ENCODE results near the gene AADAT.
A peak's percentile ranks its signal among the peaks of the same experiment; 100 is the strongest.
"Not testable (repeated sequence)": the region's sequence is repeated elsewhere in the genome, so short reads cannot be mapped to it uniquely, and the experiment has no call there.

Gene AADAT

GRCh38 chr4:170089274-170089667 is 485 bp downstream of the AADAT start:
- DNase-seq: no peak

- no peak for DNase-seq
Measured at GRCh38 chr4:170088716-170089115, 1.0 kb downstream of the AADAT start.

- no peak for DNase-seq
Measured at GRCh38 chr4:170087163-170087700, 2.5 kb downstream of the AADAT start.

- DNase-seq: no peak
Measured at GRCh38 chr4:170083541-170083940, 6.2 kb downstream of the AADAT start.

GRCh38 chr4:170080496-170080895 is 9.3 kb downstream of the AADAT start:
- DNase-seq: no peak

GRCh38 chr4:170079981-170080380 is 9.8 kb downstream of the AADAT start:
- no peak for DNase-seq

- DNase-seq: no peak
Measured at GRCh38 chr4:170071196-170071595, 18.6 kb downstream of the AADAT start.

DNA sequence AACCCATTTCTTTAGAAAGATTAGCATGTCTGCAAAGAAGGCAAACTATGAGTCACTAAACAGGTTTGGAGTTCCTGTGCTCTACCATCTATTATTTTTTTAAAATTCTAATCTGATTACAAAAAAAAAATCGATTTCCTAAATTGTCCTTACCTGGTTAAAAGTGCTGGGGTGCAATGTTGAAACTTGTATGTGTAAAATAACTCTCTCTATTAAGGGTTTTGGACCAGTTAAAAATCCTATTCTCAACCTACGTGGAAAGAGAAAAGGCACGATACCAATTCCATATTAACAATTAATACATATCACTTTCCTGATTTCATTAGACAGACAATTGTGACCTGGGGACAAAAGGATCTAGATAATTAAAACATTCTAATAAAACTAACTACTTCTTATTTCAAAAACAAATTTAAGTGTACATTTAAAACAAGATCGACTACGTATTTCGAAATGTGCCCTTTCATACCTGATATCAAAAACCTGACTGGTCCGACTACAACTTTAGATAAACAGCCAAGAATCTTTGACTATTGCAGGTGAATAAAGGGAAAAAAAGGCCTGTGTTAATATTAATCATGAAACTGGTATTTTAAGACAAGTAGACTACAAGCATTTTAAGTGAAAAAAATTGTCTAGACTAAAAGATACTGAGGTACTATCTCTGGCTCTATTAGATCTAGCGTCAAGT is 21.2 kb downstream of the AADAT start:
- DNase-seq: no peak

GRCh38 chr4:170059421-170059820 is 30.3 kb downstream of the AADAT start:
- DNase-seq: no peak

DNA sequence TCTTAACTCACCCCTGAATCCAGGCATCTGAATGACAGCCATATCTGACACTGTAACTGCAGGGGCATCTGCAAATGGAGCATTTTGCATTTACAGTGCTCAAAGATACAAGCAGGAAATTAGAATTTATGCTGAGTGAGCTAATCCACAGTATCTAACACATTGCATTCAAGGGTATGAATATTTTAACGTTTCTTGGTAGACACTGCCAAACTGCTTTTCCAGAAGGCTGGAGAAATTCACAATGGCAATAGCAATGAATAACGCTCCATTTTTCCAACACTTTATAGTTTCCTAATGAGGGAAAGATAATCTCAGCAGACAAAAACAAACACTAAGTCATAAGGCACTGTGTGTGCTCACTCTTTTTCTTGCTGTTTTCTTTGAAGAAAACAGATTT is 30.9 kb downstream of the AADAT start:
- DNase-seq: no peak

GRCh38 chr4:170057866-170058265 is 31.9 kb downstream of the AADAT start:
- DNase-seq: no peak

GRCh38 chr4:170052919-170053318 is 36.8 kb downstream of the AADAT start:
- no peak for DNase-seq

DNA sequence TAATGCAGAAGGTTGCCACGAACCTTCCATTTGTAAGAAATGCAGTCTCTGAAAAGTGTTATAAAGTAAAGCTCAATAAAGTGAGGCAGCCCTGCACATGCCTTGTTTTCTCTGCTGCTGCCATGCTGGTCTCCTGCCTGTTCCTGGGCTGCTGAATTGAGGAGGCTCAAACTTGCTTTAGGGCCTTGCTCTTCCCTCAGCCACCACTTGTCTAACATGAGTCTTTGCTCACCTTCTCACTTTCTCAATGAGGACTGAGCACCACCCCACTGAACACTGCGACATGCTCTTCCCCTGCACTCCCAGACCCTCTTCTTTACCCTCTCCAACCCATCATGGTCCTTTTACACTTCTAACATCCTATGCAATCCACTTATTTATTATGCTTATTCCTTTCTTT is 38.4 kb downstream of the AADAT start:
- DNase-seq: no peak

DNA sequence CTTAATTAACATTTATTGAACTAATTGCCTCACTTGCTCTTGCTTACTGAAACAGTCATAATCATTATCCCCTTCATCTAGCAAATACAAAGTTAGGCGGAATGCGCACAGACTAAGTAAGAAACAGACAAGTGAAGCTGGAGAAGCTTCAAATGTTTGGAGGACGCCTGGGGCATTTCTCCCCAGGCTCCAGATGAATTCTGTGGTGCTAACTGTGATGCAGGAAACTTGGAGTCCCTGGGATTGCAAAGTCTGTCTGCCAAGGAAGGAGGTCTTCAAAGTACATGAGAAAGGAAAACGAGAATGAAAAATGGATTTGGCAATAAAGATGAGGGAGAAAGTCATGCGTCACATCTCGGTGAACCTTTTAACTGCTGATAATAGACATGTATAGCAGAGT is 40.0 kb downstream of the AADAT start:
- DNase-seq: no peak

DNA sequence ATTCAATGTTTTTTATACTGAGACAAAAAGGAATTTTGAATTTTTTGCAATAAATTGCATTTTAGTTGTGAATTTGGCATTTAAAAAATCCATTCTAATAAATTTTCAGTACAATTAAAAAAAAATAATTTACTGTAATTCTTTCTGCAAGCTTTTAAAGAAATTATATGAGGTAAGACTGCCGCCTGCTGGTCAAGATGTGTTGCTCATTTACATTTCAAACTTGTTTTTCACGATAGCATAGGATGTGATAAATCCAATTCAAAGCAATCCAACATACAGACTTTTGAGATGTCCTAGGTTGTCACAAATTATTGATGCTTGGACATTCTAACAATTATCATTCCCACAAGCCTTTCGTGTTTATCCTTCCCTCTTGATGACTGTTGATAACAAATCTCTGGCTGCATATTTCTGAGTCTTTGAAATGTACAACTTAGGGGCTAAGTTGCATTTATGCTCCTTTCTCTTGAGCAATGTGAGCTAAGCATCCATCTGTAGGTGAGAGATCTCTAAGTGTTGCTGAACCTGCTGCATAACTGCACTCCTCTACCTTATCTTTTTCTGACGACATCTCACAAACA is 41.9 kb downstream of the AADAT start:
- DNase-seq: peak; percentile 1

DNA sequence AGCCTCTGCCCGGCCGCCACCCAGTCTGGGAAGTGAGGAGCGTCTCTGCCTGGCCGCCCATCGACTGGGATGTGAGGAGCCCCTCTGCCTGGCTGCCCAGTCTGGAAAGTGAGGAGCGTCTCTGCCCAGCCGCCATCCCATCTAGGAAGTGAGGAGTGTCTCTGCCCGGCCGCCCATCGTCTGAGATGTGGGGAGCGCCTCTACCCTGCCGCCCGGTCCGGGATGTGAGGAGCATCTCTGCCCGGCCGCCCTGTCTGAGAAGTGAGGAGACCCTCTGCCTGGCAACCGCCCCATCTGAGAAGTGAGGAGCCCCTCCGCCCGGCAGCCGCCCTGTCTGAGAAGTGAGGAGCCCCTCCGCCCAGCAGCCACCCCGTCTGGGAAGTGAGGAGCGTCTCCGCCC is 43.6 kb downstream of the AADAT start:
- not testable (repeated sequence) for DNase-seq

GRCh38 chr4:170040031-170040680 is 49.6 kb downstream of the AADAT start:
- DNase-seq: no peak

- no peak for DNase-seq
Measured at GRCh38 chr4:170038769-170039168, 51.0 kb downstream of the AADAT start.

DNA sequence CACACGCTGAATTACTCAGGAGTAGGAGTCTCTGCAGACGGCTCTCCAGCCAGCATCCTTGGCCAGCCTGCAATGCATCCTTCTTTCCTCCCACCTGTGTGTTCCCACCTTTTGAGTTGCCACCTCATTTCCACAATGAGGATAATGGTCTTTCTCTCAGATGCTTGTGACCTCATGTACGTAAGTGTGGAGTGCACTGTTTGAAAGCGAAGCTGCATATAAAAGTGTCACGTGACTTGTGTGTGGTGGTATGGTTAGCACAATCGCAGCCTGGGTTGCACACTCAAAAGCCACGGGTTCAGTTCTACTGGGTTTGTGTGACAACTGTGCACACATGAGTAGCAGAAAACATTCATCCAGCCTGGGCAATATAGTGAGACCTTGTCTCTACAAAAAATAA is 51.5 kb downstream of the AADAT start:
- DNase-seq: no peak

DNA sequence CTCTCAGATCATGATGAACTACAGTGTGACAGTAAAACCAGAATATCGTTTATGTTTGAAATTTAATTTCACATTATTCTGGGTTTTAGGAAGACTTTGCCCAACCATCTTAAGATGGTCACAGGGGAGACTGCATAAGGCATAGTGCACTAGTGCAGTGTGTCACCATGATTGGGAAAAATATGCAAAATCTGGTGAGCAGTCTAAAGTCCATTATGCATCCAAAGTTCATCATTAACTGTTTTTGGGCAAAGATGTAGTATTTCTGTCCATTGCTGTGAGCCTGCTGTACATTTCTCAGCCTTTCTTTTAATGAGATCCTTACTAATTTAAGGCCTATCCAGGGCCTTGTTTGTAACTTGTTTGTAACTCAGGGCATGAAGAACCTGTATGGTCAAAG is 52.3 kb downstream of the AADAT start:
- no peak for DNase-seq

DNA sequence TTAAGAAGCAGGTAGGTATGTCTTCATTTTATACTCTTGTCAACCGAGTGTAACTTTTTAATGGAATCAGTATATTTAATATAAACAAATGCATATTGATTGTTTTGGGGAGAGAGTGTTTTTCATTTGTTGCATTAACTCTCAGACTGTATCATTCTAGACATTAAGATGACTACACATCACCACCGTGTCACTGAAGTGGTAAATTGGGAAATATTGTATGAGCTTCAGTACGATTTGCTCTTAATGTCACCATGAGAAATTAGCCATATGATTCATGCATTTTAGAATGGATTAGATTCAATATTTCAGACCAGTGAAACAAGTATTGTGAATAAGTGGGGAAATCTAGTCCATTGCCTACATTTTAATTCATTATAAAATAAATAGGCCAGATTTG is 53.9 kb downstream of the AADAT start:
- DNase-seq: no peak

- no peak for DNase-seq
Measured at GRCh38 chr4:170035231-170035630, 54.5 kb downstream of the AADAT start.

- DNase-seq: no peak
Measured at GRCh38 chr4:170033999-170034398, 55.8 kb downstream of the AADAT start.

GRCh38 chr4:170030121-170030520 is 59.6 kb downstream of the AADAT start:
- DNase-seq: no peak
